Thoracic aorta (tissue), 2 donors: ENCODE measurements around the gene INPP5D. TPM values are rescaled to one million over a fixed set of nuclear protein-coding genes. Genes with fewer than 3 reads are reported as not detected.

Experiments used
- ATAC-seq: fragments of 150-250 bp; one replicate; pipeline ENCODE4 v1.8.0; 2017; ENCODE audit warnings: low read depth; ENCODE audit not compliant: insufficient number of reproducible peaks, low FRiP score
- DNase-seq: peaks from one replicate; pipeline ENCODE4 v3.0.0-alpha.2; 2020; ENCODE audit warnings: low spot score
- H3K27ac ChIP-seq, 2 donors: fragments of 200-600 bp; sonication (generic); 1 replicate in 1 of 2; 2 replicates in 1 of 2; pipeline ENCODE4 v1.5.1; 2016; ENCODE audit warnings: mild to moderate bottlenecking in 2 of 2, moderate library complexity in 2 of 2
- H3K27me3 ChIP-seq: fragments of 200-600 bp; sonication (generic); replicated peaks from 2 replicates; pipeline ENCODE4 v1.6.0; 2016; ENCODE audit warnings: mild to moderate bottlenecking; ENCODE audit not compliant: insufficient read depth
- H3K36me3 ChIP-seq: fragments of 200-600 bp; sonication (generic); one replicate; pipeline ENCODE4 v1.5.1; 2016
- H3K4me1 ChIP-seq, 2 donors: fragments of 200-600 bp; sonication (generic); 1 replicate in 1 of 2; 2 replicates in 1 of 2; pipeline versions ENCODE4 v1.5.1 to v1.6.0; 2016; ENCODE audit warnings: low read depth in 2 of 2, mild to moderate bottlenecking in 1 of 2; ENCODE audit not compliant: control insufficient read depth in 1 of 2
- H3K4me3 ChIP-seq: fragments of 200-600 bp; sonication (generic); 2 replicates; pipeline ENCODE4 v1.5.1; 2016; ENCODE audit warnings: mild to moderate bottlenecking
- H3K9me3 ChIP-seq: fragments of 200-600 bp; sonication (generic); 2 replicates; pipeline ENCODE4 v1.5.1; 2016
- total RNA-seq, 2 donors: library from RNA; depleted of rRNA; stranded (reverse); fragments of >200 nt; gene quantifications; one replicate each; pipeline versions ENCODE4 v1.1.0 to v1.2.3, GENCODE V29; 2016
- TF ChIP-seq, protein P1 (sequence below): fragments of 200-600 bp; sonication (generic); IDR thresholded peaks from one replicate; pipeline ENCODE4 v1.5.1; 2019; ENCODE audit warnings: antibody characterized with exemption

INPP5D gene
- total RNA-seq, 2 donors from 2014 or later, result 24.2 to 49.7 TPM

DNA sequence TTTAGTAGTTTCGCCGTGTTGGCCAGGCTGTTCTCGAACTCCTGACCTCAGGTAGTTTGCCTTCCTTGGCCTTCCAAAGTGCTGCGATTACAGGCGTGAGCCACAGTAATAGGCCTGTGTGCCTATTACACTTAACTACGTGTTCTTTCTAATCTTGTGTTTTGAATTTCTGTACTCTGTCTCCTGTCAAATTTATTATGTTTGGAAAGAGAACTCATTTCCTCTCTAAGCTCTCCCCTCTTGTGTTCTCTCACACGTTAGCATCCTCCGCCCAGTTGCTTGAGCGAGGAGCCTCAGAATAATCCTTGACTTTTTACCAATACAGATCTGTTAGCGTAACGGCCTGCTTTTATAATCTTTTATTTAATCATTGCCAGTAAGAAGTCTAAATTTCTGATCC is 195.0 kb downstream of the INPP5D start:
- peaks cover 16 to 36% of the 10 kb centered on the region in 2 donors for H3K4me1 ChIP-seq
- DNase-seq (no peak), ATAC-seq (no peak)
- H3K27ac ChIP-seq, result peak overlapping the region in 1 of 2 donors; percentile 44
- TF ChIP-seq, protein P1, sequence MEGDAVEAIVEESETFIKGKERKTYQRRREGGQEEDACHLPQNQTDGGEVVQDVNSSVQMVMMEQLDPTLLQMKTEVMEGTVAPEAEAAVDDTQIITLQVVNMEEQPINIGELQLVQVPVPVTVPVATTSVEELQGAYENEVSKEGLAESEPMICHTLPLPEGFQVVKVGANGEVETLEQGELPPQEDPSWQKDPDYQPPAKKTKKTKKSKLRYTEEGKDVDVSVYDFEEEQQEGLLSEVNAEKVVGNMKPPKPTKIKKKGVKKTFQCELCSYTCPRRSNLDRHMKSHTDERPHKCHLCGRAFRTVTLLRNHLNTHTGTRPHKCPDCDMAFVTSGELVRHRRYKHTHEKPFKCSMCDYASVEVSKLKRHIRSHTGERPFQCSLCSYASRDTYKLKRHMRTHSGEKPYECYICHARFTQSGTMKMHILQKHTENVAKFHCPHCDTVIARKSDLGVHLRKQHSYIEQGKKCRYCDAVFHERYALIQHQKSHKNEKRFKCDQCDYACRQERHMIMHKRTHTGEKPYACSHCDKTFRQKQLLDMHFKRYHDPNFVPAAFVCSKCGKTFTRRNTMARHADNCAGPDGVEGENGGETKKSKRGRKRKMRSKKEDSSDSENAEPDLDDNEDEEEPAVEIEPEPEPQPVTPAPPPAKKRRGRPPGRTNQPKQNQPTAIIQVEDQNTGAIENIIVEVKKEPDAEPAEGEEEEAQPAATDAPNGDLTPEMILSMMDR, result no peak
- H3K4me3 ChIP-seq, result no peak overlapping the region
- H3K9me3 ChIP-seq, result no peaks in the 10 kb centered on the region
- H3K36me3 ChIP-seq, result peaks cover 31% of the 10 kb centered on the region
- H3K27me3 ChIP-seq, result no peaks in the 10 kb centered on the region

DNA sequence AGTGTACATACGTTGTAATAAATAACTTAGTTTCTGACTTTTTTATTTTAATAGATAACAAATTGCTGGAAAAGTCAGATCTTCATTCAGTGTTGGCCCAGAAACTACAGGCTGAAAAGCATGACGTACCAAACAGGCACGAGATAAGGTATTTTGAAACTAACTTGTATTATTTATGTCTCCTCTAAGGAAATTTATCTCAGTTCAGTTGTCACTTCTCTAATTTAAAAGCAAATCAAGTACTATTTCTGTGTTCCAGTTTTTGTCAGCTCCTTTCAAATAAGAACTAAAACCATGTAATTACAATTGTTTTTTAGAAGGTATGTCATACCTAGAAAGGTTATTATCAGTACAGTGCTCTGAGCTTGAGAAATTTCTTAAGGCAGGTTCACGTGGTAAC is 195.9 kb downstream of the INPP5D start:
- H3K4me1 ChIP-seq, result peaks cover 16 to 36% of the 10 kb centered on the region in 2 donors
- ATAC-seq, result no peak
- no peaks in the 10 kb centered on the region for H3K27me3 ChIP-seq
- no peak overlapping the region for H3K4me3 ChIP-seq
- H3K27ac ChIP-seq, result no peak overlapping the region
- peaks cover 39% of the 10 kb centered on the region for H3K36me3 ChIP-seq
- TF ChIP-seq, protein P1, result no peak
- DNase-seq, result no peak
- no peaks in the 10 kb centered on the region for H3K9me3 ChIP-seq

Other genes starting within 250 kb of the INPP5D start
- gene SNORC, start 190.1 kb upstream of the INPP5D start, total RNA-seq, result under 1 TPM; 0.41 to 0.63 TPM
- 1 to 10 TPM in 1 of 2 donors, under 1 TPM in 1; 0.81 to 3.6 TPM for gene NGEF, start 47.1 kb upstream of the INPP5D start, total RNA-seq
- gene NEU2, start 27.7 kb upstream of the INPP5D start, total RNA-seq, result not detected
- gene ATG16L1, start 191.3 kb downstream of the INPP5D start, total RNA-seq, result 10 to 100 TPM; 21.8 to 63.2 TPM
- not detected for gene SAG, start 247.5 kb downstream of the INPP5D start, total RNA-seq